Measurements from ENCODE around the gene HOXB5. TPM values are rescaled to one million over a fixed set of nuclear protein-coding genes. Genes with fewer than 3 reads are reported as not detected.

HOXB5 gene
- total and polyA plus RNA-seq, 2 of the 4 experiments (the other 2 are of a cell fraction), result 0.54 to 18.0 TPM

GRCh38 chr17:48571024-48571818 is 22.4 kb downstream of the HOXB5 start (continued):
- TF ChIP-seq, protein P1, sequence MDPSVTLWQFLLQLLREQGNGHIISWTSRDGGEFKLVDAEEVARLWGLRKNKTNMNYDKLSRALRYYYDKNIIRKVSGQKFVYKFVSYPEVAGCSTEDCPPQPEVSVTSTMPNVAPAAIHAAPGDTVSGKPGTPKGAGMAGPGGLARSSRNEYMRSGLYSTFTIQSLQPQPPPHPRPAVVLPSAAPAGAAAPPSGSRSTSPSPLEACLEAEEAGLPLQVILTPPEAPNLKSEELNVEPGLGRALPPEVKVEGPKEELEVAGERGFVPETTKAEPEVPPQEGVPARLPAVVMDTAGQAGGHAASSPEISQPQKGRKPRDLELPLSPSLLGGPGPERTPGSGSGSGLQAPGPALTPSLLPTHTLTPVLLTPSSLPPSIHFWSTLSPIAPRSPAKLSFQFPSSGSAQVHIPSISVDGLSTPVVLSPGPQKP (IDR thresholded peaks at IDR 0.05; ENCODE audit: borderline replicate concordance, low read depth, low read length), result no peak
